Gastroesophageal sphincter (tissue), 3 donors: Measurements from ENCODE around the gene LRP1B.

ENCODE experiments used
- CTCF ChIP-seq, 4 experiments: fragments of 200-600 bp in 2 of 4; fragments of 450-650 bp in 2 of 4; sonication (generic) in 1 of 4; IDR thresholded peaks; one replicate each; pipeline ENCODE4 v1.5.1; 2017 to 2019; ENCODE audit warnings: antibody characterized with exemption in 4 of 4, mild to moderate bottlenecking in 2 of 4, moderate library complexity in 2 of 4
- POLR2AphosphoS5 ChIP-seq: sonication (generic); formaldehyde crosslinking; IDR thresholded peaks from one replicate; pipeline ENCODE4 v1.6.1; 2017; ENCODE audit warnings: antibody characterized with exemption

DNA sequence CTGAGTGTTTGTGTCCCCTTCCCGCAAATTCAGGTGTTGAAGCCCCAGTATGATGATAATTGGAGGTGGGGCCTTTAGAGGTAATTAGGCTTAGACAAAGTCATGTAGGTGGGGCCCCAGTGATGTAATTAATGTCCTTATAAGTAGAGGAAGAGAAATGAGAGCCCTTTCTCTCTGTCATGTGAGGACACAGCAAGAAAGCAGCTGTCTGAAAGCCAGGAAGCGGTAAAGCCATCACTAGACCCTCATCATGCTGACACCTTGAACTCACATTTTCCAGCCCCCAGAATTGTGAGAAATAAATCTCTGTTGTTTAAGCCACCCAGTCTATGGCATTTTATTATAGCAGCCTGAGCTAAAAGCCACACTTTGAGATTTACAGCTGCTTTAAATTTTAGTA lies 1580.0 kb downstream of the LRP1B start:
- no peak for TF ChIP-seq CTCF (IDR thresholded peaks at IDR 0.05)
- no peak for TF ChIP-seq POLR2AphosphoS5
